SK-N-SH (cell line): Measurements from ENCODE around the gene EVL. TPM values are rescaled to one million over a fixed set of nuclear protein-coding genes. Genes with fewer than 3 reads are reported as not detected.

Experiments
- CTCF ChIA-PET: fragments of 300-600, 350-600 bp; formaldehyde crosslinking; extraction: SDS; loops from one replicate; lab custom pipeline; 2021; lab: Yijun Ruan, JAX
- POLR2A ChIA-PET: fragments of 350-600 bp; sonication (Branson Sonifier 250); formaldehyde crosslinking; extraction: SDS; loops from one replicate; lab custom pipeline; 2020; ENCODE audit warnings: antibody characterized with exemption, inconsistent platforms; lab: Yijun Ruan, JAX
- DNase-seq: peaks from one replicate; pipeline ENCODE4 v3.0.0; 2012
- H2AFZ ChIP-seq: fragments of 200-600 bp; sonication (generic); 2 replicates; pipeline ENCODE4 v1.8.1; 2016; ENCODE audit warnings: antibody characterized with exemption, mild to moderate bottlenecking, low read depth
- H3F3A ChIP-seq: fragments of 200-600 bp; sonication (generic); replicated peaks from 2 replicates; pipeline ENCODE3; 2016; ENCODE audit warnings: antibody characterized with exemption, mild to moderate bottlenecking; ENCODE audit not compliant: insufficient read depth
- H3K27ac ChIP-seq, 2 experiments: fragments of 200-500 bp in 1 of 2; fragments of 200-600 bp in 1 of 2; sonication (Bioruptor generic) in 1 of 2; sonication (generic), shearing (Covaris generic) in 1 of 2; 2 replicates each; pipeline versions ENCODE4 v1.5.1 to v1.6.1; 2014 to 2016; ENCODE audit warnings: low read depth in 2 of 2, inconsistent platforms in 1 of 2, low read length in 1 of 2, mild to moderate bottlenecking in 1 of 2, mixed read lengths in 1 of 2
- H3K27me3 ChIP-seq: fragments of 200-600 bp; sonication (generic), shearing (Covaris generic); 2 replicates; pipeline ENCODE4 v1.6.1; 2016; ENCODE audit warnings: mixed run types; ENCODE audit not compliant: insufficient read depth
- H3K36me3 ChIP-seq, 2 experiments: fragments of 200-500 bp in 1 of 2; fragments of 200-600 bp in 1 of 2; sonication (Bioruptor generic) in 1 of 2; sonication (generic) in 1 of 2; replicated peaks in 1 of 2; 2 replicates each; pipeline versions ENCODE3 to v1.5.1; 2014 to 2016; ENCODE audit warnings: low read length in 1 of 2, mild to moderate bottlenecking in 1 of 2; ENCODE audit not compliant: insufficient read depth in 2 of 2, control insufficient read depth in 1 of 2
- H3K4me1 ChIP-seq, 2 experiments: fragments of 200-500 bp in 1 of 2; fragments of 200-600 bp in 1 of 2; sonication (Bioruptor generic) in 1 of 2; sonication (generic), shearing (Covaris generic) in 1 of 2; 2 replicates each; pipeline versions ENCODE4 v1.5.1 to v1.6.1; 2014 to 2016; ENCODE audit warnings: low read depth in 1 of 2, low read length in 1 of 2, mixed run types in 1 of 2; ENCODE audit not compliant: insufficient read depth in 2 of 2, control insufficient read depth in 1 of 2
- H3K4me2 ChIP-seq: fragments of 200-600 bp; sonication (generic), shearing (Covaris generic); 2 replicates; pipeline ENCODE4 v1.6.1; 2017; ENCODE audit warnings: mixed run types
- H3K4me3 ChIP-seq, 2 experiments: fragments of 200-500 bp in 1 of 2; fragments of 200-600 bp in 1 of 2; sonication (Bioruptor generic) in 1 of 2; sonication (generic), shearing (Covaris generic) in 1 of 2; 2 replicates each; pipeline versions ENCODE4 v1.5.1 to v1.8.1; 2014 to 2016; ENCODE audit warnings: low read depth in 2 of 2, inconsistent platforms in 1 of 2, low read length in 1 of 2, mild to moderate bottlenecking in 1 of 2, mixed read lengths in 1 of 2, moderate library complexity in 1 of 2
- H3K79me2 ChIP-seq: fragments of 200-600 bp; sonication (generic); 2 replicates; pipeline ENCODE4 v1.8.1; 2017; ENCODE audit warnings: mild to moderate bottlenecking; ENCODE audit not compliant: insufficient read depth
- H3K9ac ChIP-seq: fragments of 200-600 bp; sonication (generic); 2 replicates; pipeline ENCODE4 v1.6.1; 2017; ENCODE audit warnings: mixed run types
- H3K9me2 ChIP-seq: fragments of 200-600 bp; sonication (generic); 2 replicates; pipeline ENCODE4 v1.6.1; 2017; ENCODE audit warnings: mixed run types
- H3K9me3 ChIP-seq: fragments of 200-600 bp; sonication (generic); 2 replicates; pipeline ENCODE4 v1.6.1; 2017; ENCODE audit warnings: mixed run types, mild to moderate bottlenecking, moderate library complexity
- H4K20me1 ChIP-seq: fragments of 200-600 bp; sonication (generic); 2 replicates; pipeline ENCODE4 v1.6.1; 2017; ENCODE audit warnings: mild to moderate bottlenecking, mixed run types; ENCODE audit not compliant: insufficient read depth
- ELF1 ChIP-seq: IDR thresholded peaks from 2 replicates; pipeline ENCODE4 v1.4.0; 2012
- FOXJ3 ChIP-seq: sonication (generic); formaldehyde crosslinking; IDR thresholded peaks from 2 replicates; pipeline ENCODE4 v1.5.1; 2020; ENCODE audit warnings: mild to moderate bottlenecking, missing genetic modification reagents
- FOXM1 ChIP-seq: IDR thresholded peaks from 2 replicates; pipeline ENCODE4 v1.4.0; 2012; ENCODE audit warnings: low read depth, mild to moderate bottlenecking
- GATA2 ChIP-seq: sonication (generic); formaldehyde crosslinking; IDR thresholded peaks from 2 replicates; pipeline ENCODE4 v1.5.0; 2020; ENCODE audit warnings: mild to moderate bottlenecking, missing genetic modification reagents
- IRF3 ChIP-seq: fragments of 150-350 bp; IDR thresholded peaks from 2 replicates; pipeline ENCODE4 v1.6.1; 2016; ENCODE audit warnings: mild to moderate bottlenecking, low read depth, low read length
- MAX ChIP-seq: IDR thresholded peaks from 2 replicates; pipeline ENCODE4 v1.4.0; 2012; ENCODE audit warnings: low read depth
- MXI1 ChIP-seq: IDR thresholded peaks from 2 replicates; pipeline ENCODE4 v1.6.1; 2012; ENCODE audit warnings: mild to moderate bottlenecking, low read depth, low read length, improper control_type of control experiment
- NRF1 ChIP-seq: IDR thresholded peaks from 2 replicates; pipeline ENCODE4 v1.6.1; 2012; ENCODE audit warnings: low read depth, mild to moderate bottlenecking, low read length
- RFX5 ChIP-seq: IDR thresholded peaks from 2 replicates; pipeline ENCODE4 v1.6.1; 2012; ENCODE audit warnings: mild to moderate bottlenecking, improper control_type of control experiment, low read length
- RXRA ChIP-seq: IDR thresholded peaks from 2 replicates; pipeline ENCODE4 v1.4.0; 2012; ENCODE audit warnings: low read depth, mild to moderate bottlenecking, borderline replicate concordance
- SIN3A ChIP-seq: IDR thresholded peaks from 2 replicates; pipeline ENCODE4 v1.6.1; 2012; ENCODE audit warnings: low read depth, mild to moderate bottlenecking, low read length, moderate library complexity, borderline replicate concordance
- TAF1 ChIP-seq: IDR thresholded peaks from 2 replicates; pipeline ENCODE4 v1.6.1; 2012; ENCODE audit warnings: low read depth, mild to moderate bottlenecking, low read length, moderate library complexity, borderline replicate concordance
- WGBS: methylation state at CpG from one replicate; pipeline ENCODE4 v1.1.6; 2017; ENCODE audit warnings: low lambda C conversion rate; 5-methylcytosine and 5-hydroxymethylcytosine counted together
- polyA plus RNA-seq, 3 experiments: library from polyadenylated mRNA; depleted of rRNA; stranded (reverse); fragments of >200 nt; gene quantifications; 2 replicates each; pipeline ENCODE4 v1.2.3, GENCODE V29; 2012
- TF ChIP-seq, protein P1 (sequence below): fragments of 150-350 bp; IDR thresholded peaks from 2 replicates; pipeline ENCODE4 v1.6.1; 2017; ENCODE audit warnings: antibody characterized with exemption, low read length, low read depth, borderline replicate concordance
- TF ChIP-seq, protein P2 (sequence below): IDR thresholded peaks from 2 replicates; pipeline ENCODE4 v1.6.1; 2012; ENCODE audit warnings: mild to moderate bottlenecking, low read depth, low read length, moderate library complexity
- TF ChIP-seq, protein P3 (sequence below): IDR thresholded peaks from 2 replicates; pipeline ENCODE4 v1.4.0; 2012; ENCODE audit warnings: low read depth, borderline replicate concordance

Gene EVL
- polyA plus RNA-seq, 1 of the 3 experiments (the other 2 are of a cell fraction): 36.5 TPM

- POLR2A ChIA-PET: interaction anchor here (0.5 to 2.4 kb wide), 3 partner anchors 8 to 57 kb away, joined by 3 to 18 read pairs (median 5); no protein-coding TSS in a partner anchor
- H3K36me3 ChIP-seq: peaks cover 0 to 4% of the 10 kb centered on the region in 2 experiments
- DNase-seq: no peak
- H2AFZ ChIP-seq: no peak overlapping the region
- WGBS: 100% methylated on average over 2 of the region's 7 CpGs
- H3K27ac ChIP-seq: peak overlapping the region in 1 of 2 experiments; percentile 96; a peak in 2 of 4 replicates
- H3K27me3 ChIP-seq: no peaks in the 10 kb centered on the region
- TF ChIP-seq TAF1: no peak
- no peak for TF ChIP-seq MAX
- TF ChIP-seq ELF1: no peak
- CTCF ChIA-PET: interaction anchor here (1.0 to 7.2 kb wide), 7 partner anchors 8 to 160 kb away, joined by 3 to 38 read pairs (median 13); partner anchors contain the start of gene DEGS2
- no peaks in the 10 kb centered on the region for H3K79me2 ChIP-seq
- no peak overlapping the region for H3K9ac ChIP-seq
- no peaks in the 10 kb centered on the region for H3F3A ChIP-seq
- H3K9me2 ChIP-seq: no peaks in the 10 kb centered on the region
- H3K4me3 ChIP-seq: no peak overlapping the region
- no peak overlapping the region for H3K4me2 ChIP-seq
- H3K4me1 ChIP-seq: peaks cover 0 to 44% of the 10 kb centered on the region in 2 experiments; a peak in 1 of 4 replicates
- H4K20me1 ChIP-seq: no peaks in the 10 kb centered on the region
- no peaks in the 10 kb centered on the region for H3K9me3 ChIP-seq
Observed at GRCh38 chr14:100141098-100141497, 75.9 kb downstream of the EVL start.

- no peaks in the 10 kb centered on the region for H3K9me2 ChIP-seq
- H3K4me2 ChIP-seq: no peak overlapping the region
- no peaks in the 10 kb centered on the region for H3K9me3 ChIP-seq
- H2AFZ ChIP-seq: no peak overlapping the region
- H3K4me1 ChIP-seq: peaks cover 0 to 44% of the 10 kb centered on the region in 2 experiments; a peak in 1 of 4 replicates
- H4K20me1 ChIP-seq: no peaks in the 10 kb centered on the region
- H3K36me3 ChIP-seq: peaks cover 0 to 4% of the 10 kb centered on the region in 2 experiments
- ChIA-PET CTCF (interaction anchor here (0.9 to 7.2 kb wide), 13 partner anchors 9 to 161 kb away, joined by 3 to 38 read pairs (median 7); partner anchors contain the start of gene DEGS2), POLR2A (interaction anchor here (0.6 to 2.6 kb wide), 9 partner anchors 9 to 171 kb away, joined by 3 to 18 read pairs (median 4); no protein-coding TSS in a partner anchor)
- H3K9ac ChIP-seq: no peak overlapping the region
- no peaks in the 10 kb centered on the region for H3F3A ChIP-seq
- WGBS: 68% methylated on average over 10 of the region's 14 CpGs
- DNase-seq: peak; percentile 93
- no peak overlapping the region for H3K4me3 ChIP-seq
- H3K27ac ChIP-seq: peak overlapping the region in 1 of 2 experiments; percentile 96; a peak in 2 of 4 replicates
- no peaks in the 10 kb centered on the region for H3K79me2 ChIP-seq
- H3K27me3 ChIP-seq: no peaks in the 10 kb centered on the region
- TF ChIP-seq RFX5: no peak
- TF ChIP-seq, protein P1, sequence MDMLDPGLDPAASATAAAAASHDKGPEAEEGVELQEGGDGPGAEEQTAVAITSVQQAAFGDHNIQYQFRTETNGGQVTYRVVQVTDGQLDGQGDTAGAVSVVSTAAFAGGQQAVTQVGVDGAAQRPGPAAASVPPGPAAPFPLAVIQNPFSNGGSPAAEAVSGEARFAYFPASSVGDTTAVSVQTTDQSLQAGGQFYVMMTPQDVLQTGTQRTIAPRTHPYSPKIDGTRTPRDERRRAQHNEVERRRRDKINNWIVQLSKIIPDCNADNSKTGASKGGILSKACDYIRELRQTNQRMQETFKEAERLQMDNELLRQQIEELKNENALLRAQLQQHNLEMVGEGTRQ: peak; percentile 12; the same call in 1 of the 2 replicates
- TF ChIP-seq RXRA: no peak
- TF ChIP-seq, protein P2, sequence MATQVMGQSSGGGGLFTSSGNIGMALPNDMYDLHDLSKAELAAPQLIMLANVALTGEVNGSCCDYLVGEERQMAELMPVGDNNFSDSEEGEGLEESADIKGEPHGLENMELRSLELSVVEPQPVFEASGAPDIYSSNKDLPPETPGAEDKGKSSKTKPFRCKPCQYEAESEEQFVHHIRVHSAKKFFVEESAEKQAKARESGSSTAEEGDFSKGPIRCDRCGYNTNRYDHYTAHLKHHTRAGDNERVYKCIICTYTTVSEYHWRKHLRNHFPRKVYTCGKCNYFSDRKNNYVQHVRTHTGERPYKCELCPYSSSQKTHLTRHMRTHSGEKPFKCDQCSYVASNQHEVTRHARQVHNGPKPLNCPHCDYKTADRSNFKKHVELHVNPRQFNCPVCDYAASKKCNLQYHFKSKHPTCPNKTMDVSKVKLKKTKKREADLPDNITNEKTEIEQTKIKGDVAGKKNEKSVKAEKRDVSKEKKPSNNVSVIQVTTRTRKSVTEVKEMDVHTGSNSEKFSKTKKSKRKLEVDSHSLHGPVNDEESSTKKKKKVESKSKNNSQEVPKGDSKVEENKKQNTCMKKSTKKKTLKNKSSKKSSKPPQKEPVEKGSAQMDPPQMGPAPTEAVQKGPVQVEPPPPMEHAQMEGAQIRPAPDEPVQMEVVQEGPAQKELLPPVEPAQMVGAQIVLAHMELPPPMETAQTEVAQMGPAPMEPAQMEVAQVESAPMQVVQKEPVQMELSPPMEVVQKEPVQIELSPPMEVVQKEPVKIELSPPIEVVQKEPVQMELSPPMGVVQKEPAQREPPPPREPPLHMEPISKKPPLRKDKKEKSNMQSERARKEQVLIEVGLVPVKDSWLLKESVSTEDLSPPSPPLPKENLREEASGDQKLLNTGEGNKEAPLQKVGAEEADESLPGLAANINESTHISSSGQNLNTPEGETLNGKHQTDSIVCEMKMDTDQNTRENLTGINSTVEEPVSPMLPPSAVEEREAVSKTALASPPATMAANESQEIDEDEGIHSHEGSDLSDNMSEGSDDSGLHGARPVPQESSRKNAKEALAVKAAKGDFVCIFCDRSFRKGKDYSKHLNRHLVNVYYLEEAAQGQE: no peak
- peak; percentile 53; the same call in 1 of the 2 replicates for TF ChIP-seq FOXJ3
- TF ChIP-seq, protein P3, sequence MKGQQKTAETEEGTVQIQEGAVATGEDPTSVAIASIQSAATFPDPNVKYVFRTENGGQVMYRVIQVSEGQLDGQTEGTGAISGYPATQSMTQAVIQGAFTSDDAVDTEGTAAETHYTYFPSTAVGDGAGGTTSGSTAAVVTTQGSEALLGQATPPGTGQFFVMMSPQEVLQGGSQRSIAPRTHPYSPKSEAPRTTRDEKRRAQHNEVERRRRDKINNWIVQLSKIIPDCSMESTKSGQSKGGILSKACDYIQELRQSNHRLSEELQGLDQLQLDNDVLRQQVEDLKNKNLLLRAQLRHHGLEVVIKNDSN: no peak
- no peak for TF ChIP-seq SIN3A
- peak; percentile 82; the same call in 1 of the 2 replicates for TF ChIP-seq MXI1
- TF ChIP-seq NRF1: no peak
- peak; percentile 94 for TF ChIP-seq GATA2 (CRISPR knock-in tag)
- TF ChIP-seq IRF3: no peak
- TF ChIP-seq FOXM1: no peak
Observed at GRCh38 chr14:100142073-100143040, 77.1 kb downstream of the EVL start.
